Spinal cord (tissue), 10 donors: ENCODE measurements around the gene LRRC3. TPM values are rescaled to one million over a fixed set of nuclear protein-coding genes. Genes with fewer than 3 reads are reported as not detected.

Experiments
- DNase-seq, 6 donors: peaks; one replicate each; pipeline versions ENCODE4 v3.0.0 to v3.0.0-alpha.2; 2013 to 2015; ENCODE audit warnings: low spot score in 6 of 6, low read depth in 4 of 6
- H3K27ac ChIP-seq: one replicate; pipeline ENCODE4 v1.5.1; 2013; ENCODE audit warnings: low read depth, low read length, control low read depth
- H3K27me3 ChIP-seq: one replicate; pipeline ENCODE4 v1.6.1; 2013; ENCODE audit warnings: low read length; ENCODE audit not compliant: control insufficient read depth, insufficient read depth
- H3K36me3 ChIP-seq: one replicate; pipeline ENCODE4 v1.6.1; 2013; ENCODE audit warnings: low read length; ENCODE audit not compliant: control insufficient read depth, insufficient read depth
- H3K4me1 ChIP-seq: one replicate; pipeline ENCODE4 v1.6.1; 2013; ENCODE audit warnings: low read length; ENCODE audit not compliant: control insufficient read depth, insufficient read depth
- H3K4me3 ChIP-seq: one replicate; pipeline ENCODE4 v1.5.1; 2013; ENCODE audit warnings: low read depth, low read length, control low read depth
- H3K9me3 ChIP-seq: one replicate; pipeline ENCODE4 v1.6.1; 2013; ENCODE audit warnings: low read length; ENCODE audit not compliant: control insufficient read depth, insufficient read depth
- WGBS: methylation state at CpG from one replicate; pipeline ENCODE4 v1.1.5; 2013; ENCODE audit warnings: missing lambda C conversion rate; ENCODE audit not compliant: insufficient coverage; 5-methylcytosine and 5-hydroxymethylcytosine counted together
- polyA plus RNA-seq, 2 donors: library from polyadenylated mRNA; unstranded; fragments of 120-200 nt; gene quantifications; one replicate each; pipeline ENCODE4 v1.2.1, GENCODE V29; 2013; ENCODE audit not compliant: insufficient read length in 2 of 2
- total RNA-seq, 2 donors: library from RNA; depleted of rRNA in 1 of 2; stranded (reverse); fragments of 120-200 nt in 1 of 2; fragments of >200 nt in 1 of 2; gene quantifications; one replicate each; pipeline versions ENCODE4 v1.2.3 to v1.2.4, GENCODE V29; 2013 to 2014
- donor health status: healthy.

The LRRC3 gene
- total and polyA plus RNA-seq, 4 donors = 1.4 to 6.5 (median 3.4) TPM

- H3K9me3 ChIP-seq = peaks cover 2% of the 10 kb centered on the region
- H3K27me3 ChIP-seq = no peaks in the 10 kb centered on the region
- no peak overlapping the region for H3K27ac ChIP-seq
- no peak for DNase-seq
- H3K36me3 ChIP-seq = no peaks in the 10 kb centered on the region
- H3K4me1 ChIP-seq = peaks cover 14% of the 10 kb centered on the region
- no peak overlapping the region for H3K4me3 ChIP-seq
- 91% methylated on average over 9 of the region's 9 CpGs for WGBS
Observed at GRCh38 chr21:44492567-44493385, 37.5 kb downstream of the LRRC3 start.

GRCh38 chr21:44494418-44494817 lies 39.1 kb downstream of the LRRC3 start:
- DNase-seq = no peak
- no peaks in the 10 kb centered on the region for H3K27me3 ChIP-seq
- 91% methylated on average over 12 of the region's 17 CpGs for WGBS
- no peaks in the 10 kb centered on the region for H3K9me3 ChIP-seq
- H3K36me3 ChIP-seq = peaks cover under 1% of the 10 kb centered on the region
- H3K4me3 ChIP-seq = no peak overlapping the region
- peaks cover 14% of the 10 kb centered on the region for H3K4me1 ChIP-seq
- H3K27ac ChIP-seq = no peak overlapping the region

- H3K27me3 ChIP-seq = no peaks in the 10 kb centered on the region
- DNase-seq = no peak
- no peaks in the 10 kb centered on the region for H3K9me3 ChIP-seq
- no peak overlapping the region for H3K27ac ChIP-seq
- H3K36me3 ChIP-seq = peaks cover 3% of the 10 kb centered on the region
- 92% methylated on average over 13 of the region's 13 CpGs for WGBS
- no peak overlapping the region for H3K4me3 ChIP-seq
- peaks cover 14% of the 10 kb centered on the region for H3K4me1 ChIP-seq
Observed at GRCh38 chr21:44494956-44495355, 39.6 kb downstream of the LRRC3 start.

GRCh38 chr21:44495611-44496563 lies 40.6 kb downstream of the LRRC3 start:
- Histone ChIP-seq H3K4me3 (no peak overlapping the region), H3K27me3 (no peaks in the 10 kb centered on the region), H3K9me3 (no peaks in the 10 kb centered on the region), H3K4me1 (peaks cover 14% of the 10 kb centered on the region), H3K36me3 (peaks cover 6% of the 10 kb centered on the region), H3K27ac (no peak overlapping the region)
- no peak for DNase-seq
- WGBS = 93% methylated on average over 6 of the region's 16 CpGs

GRCh38 chr21:44496564-44497550 lies 41.5 kb downstream of the LRRC3 start:
- Histone ChIP-seq H3K27me3 (no peaks in the 10 kb centered on the region), H3K4me1 (peaks cover 17% of the 10 kb centered on the region), H3K27ac (no peak overlapping the region), H3K4me3 (no peak overlapping the region), H3K9me3 (no peaks in the 10 kb centered on the region), H3K36me3 (peaks cover 6% of the 10 kb centered on the region)
- DNase-seq = peak in 2 of 6 donors; percentile 24 to 58
- 39% methylated on average over 23 of the region's 27 CpGs for WGBS

DNA sequence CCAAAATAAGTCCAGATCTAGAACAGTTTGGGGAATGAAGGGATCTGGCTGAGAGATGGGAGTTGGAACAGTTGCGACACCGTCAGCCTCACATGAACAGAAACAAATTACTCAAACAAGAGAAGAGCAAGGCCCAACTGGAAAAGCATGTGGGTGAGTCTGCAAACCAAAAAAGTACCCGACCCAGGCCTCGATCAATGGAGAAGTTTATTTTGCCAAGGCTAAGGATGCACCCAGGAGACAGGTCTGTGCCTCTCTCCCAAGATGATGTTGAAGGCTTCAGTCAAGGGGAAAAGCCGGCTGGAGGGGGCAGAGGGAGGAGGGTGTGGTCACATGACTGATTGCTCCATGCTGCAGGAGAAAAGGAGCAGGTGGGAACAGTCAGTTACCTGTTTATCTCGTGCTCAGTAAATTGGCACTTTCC lies 42.4 kb downstream of the LRRC3 start:
- peaks cover 8% of the 10 kb centered on the region for H3K36me3 ChIP-seq
- peaks cover 19% of the 10 kb centered on the region for H3K4me1 ChIP-seq
- H3K9me3 ChIP-seq = no peaks in the 10 kb centered on the region
- DNase-seq = peak in 1 of 6 donors; percentile 4
- H3K27me3 ChIP-seq = no peaks in the 10 kb centered on the region
- H3K4me3 ChIP-seq = no peak overlapping the region
- 57% methylated on average over 4 of the region's 6 CpGs for WGBS
- no peak overlapping the region for H3K27ac ChIP-seq

DNA sequence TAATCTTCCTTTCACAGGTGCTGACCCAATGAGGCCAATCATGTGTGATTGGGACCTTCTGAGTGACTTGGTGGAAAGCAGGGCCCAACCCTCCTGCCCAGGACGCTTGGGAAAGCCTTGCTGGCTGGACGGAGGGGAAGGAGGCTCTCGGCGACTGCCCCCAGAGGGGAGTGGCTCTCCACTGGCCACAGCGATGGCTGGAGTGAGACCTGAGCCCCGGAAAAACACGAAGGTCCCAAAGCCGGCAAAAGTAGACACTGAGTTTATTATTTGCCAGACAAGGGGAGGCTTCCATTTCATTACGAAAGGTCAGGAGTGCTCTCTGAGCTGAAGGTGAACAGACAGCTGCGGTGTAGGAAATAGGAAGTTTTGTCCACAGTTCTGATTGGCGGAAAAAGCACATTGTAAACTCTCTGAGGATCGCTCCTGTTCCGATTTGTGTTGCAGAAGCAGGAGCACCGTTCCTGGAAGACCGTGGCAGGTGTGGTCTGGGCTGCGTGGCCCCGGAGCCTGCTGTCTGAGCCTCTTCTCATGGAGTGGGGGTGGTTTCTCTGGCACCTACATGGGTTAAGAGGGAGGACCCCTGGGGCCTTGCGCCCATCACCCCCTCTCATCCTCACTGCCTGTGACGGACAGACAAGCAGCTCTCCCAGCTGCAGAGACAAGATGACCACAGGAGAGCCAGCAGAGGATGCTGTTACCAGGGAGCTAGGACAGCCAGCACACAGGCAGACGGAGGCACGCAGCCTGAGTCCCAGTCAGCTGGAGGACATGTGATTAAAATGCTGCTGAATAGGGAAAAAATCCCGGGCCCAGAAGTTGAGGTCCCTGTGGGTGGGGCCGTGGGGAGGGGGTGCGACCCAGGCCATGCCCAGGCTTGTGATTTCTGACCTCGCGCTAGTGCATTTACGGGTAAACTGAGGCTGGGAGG lies 43.2 kb downstream of the LRRC3 start:
- DNase-seq = no peak
- Histone ChIP-seq H3K36me3 (peaks cover 8% of the 10 kb centered on the region), H3K27ac (no peak overlapping the region), H3K27me3 (no peaks in the 10 kb centered on the region), H3K4me1 (peaks cover 19% of the 10 kb centered on the region), H3K9me3 (no peaks in the 10 kb centered on the region), H3K4me3 (no peak overlapping the region)
- WGBS = 83% methylated on average over 23 of the region's 27 CpGs

DNA sequence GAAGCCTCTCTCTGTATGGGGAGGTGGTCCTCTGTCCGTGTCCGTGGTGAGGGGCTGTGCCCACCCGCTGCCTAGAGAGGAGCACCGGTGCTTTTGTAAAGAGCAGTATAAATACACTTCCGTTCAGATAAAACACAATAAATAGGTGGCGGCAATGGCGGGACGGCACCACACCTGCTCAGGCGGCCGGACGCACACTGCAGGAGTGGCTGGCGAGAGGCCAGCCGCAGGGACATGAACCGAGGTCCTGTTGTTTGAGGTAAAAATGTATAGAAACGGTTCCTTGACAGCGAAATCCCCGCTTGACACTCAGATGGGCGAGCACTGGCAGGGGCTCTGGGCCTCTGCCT lies 43.9 kb downstream of the LRRC3 start:
- no peak overlapping the region for H3K4me3 ChIP-seq
- 83% methylated on average over 12 of the region's 18 CpGs for WGBS
- DNase-seq = no peak
- H3K4me1 ChIP-seq = peaks cover 19% of the 10 kb centered on the region
- H3K27me3 ChIP-seq = no peaks in the 10 kb centered on the region
- H3K36me3 ChIP-seq = peaks cover 8% of the 10 kb centered on the region
- no peaks in the 10 kb centered on the region for H3K9me3 ChIP-seq
- no peak overlapping the region for H3K27ac ChIP-seq
